Stimulated activated CD8-positive, alpha-beta memory T cell treated with anti-CD3 and anti-CD28 coated beads, Interleukin-7, amount 100 ng/mL, for 1 hour (primary cell): Measurements from ENCODE around the gene ERMN.
"Not testable (repeated sequence)": the region's sequence is repeated elsewhere in the genome, so short reads cannot be mapped to it uniquely, and the experiment has no call there.

ENCODE experiments used
- DNase-seq, 2 donors: peaks; one replicate each; pipeline ENCODE4 v3.0.0-alpha.2; 2020; ENCODE audit warnings: low read depth in 2 of 2

Gene ERMN

GRCh38 chr2:157325786-157326185 lies at the start of gene ERMN:
Gene ERMN, minus strand, starts transcription at chr2:157325824. Its CDS starts 182 bp downstream, at chr2:157325642.
- no peak for DNase-seq

- DNase-seq = no peak
Observed at GRCh38 chr2:157375384-157375783, 49.8 kb upstream of the ERMN start.

GRCh38 chr2:157368508-157368907 lies 42.9 kb upstream of the ERMN start:
- DNase-seq = not testable (repeated sequence)

- no peak for DNase-seq
Observed at GRCh38 chr2:157367704-157368103, 42.1 kb upstream of the ERMN start.

- DNase-seq = no peak
Observed at GRCh38 chr2:157364257-157364974, 38.8 kb upstream of the ERMN start.

GRCh38 chr2:157363612-157364101 lies 38.0 kb upstream of the ERMN start:
- DNase-seq = no peak

GRCh38 chr2:157362627-157363026 lies 37.0 kb upstream of the ERMN start:
- DNase-seq = no peak

- no peak for DNase-seq
Observed at GRCh38 chr2:157361526-157361925, 35.9 kb upstream of the ERMN start.

GRCh38 chr2:157359628-157360027 lies 34.0 kb upstream of the ERMN start:
- no peak for DNase-seq

- no peak for DNase-seq
Observed at GRCh38 chr2:157355618-157356017, 30.0 kb upstream of the ERMN start.

GRCh38 chr2:157349949-157350515 lies 24.4 kb upstream of the ERMN start:
- no peak for DNase-seq

GRCh38 chr2:157348291-157348921 lies 22.8 kb upstream of the ERMN start:
- no peak for DNase-seq

- no peak for DNase-seq
Observed at GRCh38 chr2:157345647-157346389, 20.2 kb upstream of the ERMN start.

GRCh38 chr2:157341381-157341780 lies 15.8 kb upstream of the ERMN start:
- not testable (repeated sequence) for DNase-seq

GRCh38 chr2:157339965-157340655 lies 14.5 kb upstream of the ERMN start:
- DNase-seq = no peak

- DNase-seq = no peak
Observed at GRCh38 chr2:157337978-157338377, 12.4 kb upstream of the ERMN start.

GRCh38 chr2:157336137-157337010 lies 10.8 kb upstream of the ERMN start:
- DNase-seq = peak in 1 of 2 donors; percentile 25

GRCh38 chr2:157334797-157335196 lies 9.2 kb upstream of the ERMN start:
- no peak for DNase-seq

- no peak for DNase-seq
Observed at GRCh38 chr2:157334335-157334734, 8.7 kb upstream of the ERMN start.

GRCh38 chr2:157333304-157334047 lies 7.9 kb upstream of the ERMN start:
- DNase-seq = no peak
